PC-3 (cell line): ENCODE measurements around the gene RASGRP3. TPM values are rescaled to one million over a fixed set of nuclear protein-coding genes. Genes with fewer than 3 reads are reported as not detected.

Source experiments
- ATAC-seq: fragments of 200-7000 bp; cut with Tn5 transposase; 2 replicates; pipeline ENCODE4 v1.9.1; 2020; ENCODE audit warnings: mild to moderate bottlenecking, moderate library complexity
- BruUV-seq: library from RNA; stranded (reverse); fragments of 400-500 nt; replicated peaks from 2 replicates; lab custom pipeline; 2021; lab: Mats Ljungman, UMichigan
- CTCF ChIA-PET: fragments of 300-600 bp; sonication (Branson Sonifier 250); formaldehyde crosslinking; loops from one replicate; lab custom pipeline; 2022; ENCODE audit warnings: antibody characterized with exemption; lab: Charles Lee
- POLR2A ChIA-PET: fragments of 300-600 bp; sonication (Branson Sonifier 250); formaldehyde crosslinking; loops from one replicate; lab custom pipeline; 2022; ENCODE audit warnings: antibody characterized with exemption; ENCODE audit not compliant: unreplicated experiment; lab: Charles Lee
- DNase-seq: peaks from one replicate; pipeline ENCODE4 v3.0.0-alpha.2; 2015
- H2AFZ ChIP-seq: fragments of 300-600 bp; sonication (generic); 2 replicates; pipeline ENCODE4 v1.6.0; 2016; ENCODE audit warnings: antibody characterized with exemption, low read length
- H3F3A ChIP-seq: fragments of 300-600 bp; sonication (generic); one replicate; pipeline ENCODE4 v1.6.0; 2017; ENCODE audit warnings: antibody characterized with exemption, low read length, control low read depth, mild to moderate bottlenecking; ENCODE audit not compliant: unreplicated experiment
- H3K27ac ChIP-seq: fragments of 300-600 bp; sonication (generic); 2 replicates; pipeline ENCODE4 v1.5.1; 2016; ENCODE audit warnings: mild to moderate bottlenecking, low read length
- H3K27me3 ChIP-seq: fragments of 300-600 bp; sonication (generic); 2 replicates; pipeline ENCODE4 v1.6.1; 2016; ENCODE audit warnings: low read length, mixed read lengths
- H3K36me3 ChIP-seq: fragments of 300-600 bp; sonication (generic); 2 replicates; pipeline ENCODE4 v1.6.1; 2016; ENCODE audit warnings: low read depth, mixed run types, low read length, mixed read lengths
- H3K4me1 ChIP-seq: fragments of 300-600 bp; sonication (generic); 2 replicates; pipeline ENCODE4 v1.5.1; 2016; ENCODE audit warnings: low read length; ENCODE audit not compliant: insufficient read depth
- H3K4me2 ChIP-seq: fragments of 300-600 bp; sonication (generic); 2 replicates; pipeline ENCODE4 v1.6.0; 2016; ENCODE audit warnings: low read length
- H3K4me3 ChIP-seq: fragments of 300-600 bp; sonication (generic); 2 replicates; pipeline ENCODE4 v1.5.1; 2016; ENCODE audit warnings: mild to moderate bottlenecking, low read length, mixed read lengths
- H3K79me2 ChIP-seq: fragments of 300-600 bp; sonication (generic); 2 replicates; pipeline ENCODE4 v1.6.1; 2017; ENCODE audit warnings: low read length, mixed read lengths
- H3K9ac ChIP-seq: fragments of 300-600 bp; sonication (generic); 2 replicates; pipeline ENCODE4 v1.6.0; 2016; ENCODE audit warnings: mild to moderate bottlenecking, low read length
- H3K9me2 ChIP-seq: fragments of 300-600 bp; sonication (generic); replicated peaks from 2 replicates; pipeline ENCODE4 v1.6.1; 2016; ENCODE audit warnings: mixed run types, low read length, mixed read lengths
- H3K9me3 ChIP-seq: fragments of 300-600 bp; sonication (generic); 2 replicates; pipeline ENCODE4 v1.6.1; 2016; ENCODE audit warnings: low read length, mixed read lengths
- H4K20me1 ChIP-seq: fragments of 300-600 bp; sonication (generic); 2 replicates; pipeline ENCODE4 v1.6.1; 2016; ENCODE audit warnings: low read length, mixed read lengths
- CTCF ChIP-seq: fragments of 300-600 bp; sonication (generic); conservative IDR thresholded peaks from 2 replicates; pipeline ENCODE4 v1.5.1; 2017; ENCODE audit warnings: antibody characterized with exemption, low read depth, mild to moderate bottlenecking, low read length
- EZH2 ChIP-seq: fragments of 300-600 bp; sonication (generic); IDR thresholded peaks from one replicate; pipeline ENCODE4 v1.6.1; 2017; ENCODE audit warnings: antibody characterized with exemption, mild to moderate bottlenecking, low read length; ENCODE audit not compliant: unreplicated experiment
- EZH2phosphoT487 ChIP-seq: fragments of 300-600 bp; sonication (generic); IDR thresholded peaks from 2 replicates; pipeline ENCODE4 v1.6.1; 2018; ENCODE audit warnings: mild to moderate bottlenecking, antibody characterized with exemption, low read length, borderline replicate concordance
- intact Hi-C: fragments of 100-400 bp; cut with micrococcal nuclease; formaldehyde crosslinking; loops from 2 replicates; pipeline ENCODE4 v1.9.0; 2023
- total RNA-seq: library from RNA; depleted of rRNA; stranded (reverse); fragments of >200 nt; gene quantifications from 2 replicates; pipeline ENCODE4 v1.2.3, GENCODE V29; 2014

The RASGRP3 gene
- total RNA-seq, 1 experiment from 2014 or later = 0.15 TPM

DNA sequence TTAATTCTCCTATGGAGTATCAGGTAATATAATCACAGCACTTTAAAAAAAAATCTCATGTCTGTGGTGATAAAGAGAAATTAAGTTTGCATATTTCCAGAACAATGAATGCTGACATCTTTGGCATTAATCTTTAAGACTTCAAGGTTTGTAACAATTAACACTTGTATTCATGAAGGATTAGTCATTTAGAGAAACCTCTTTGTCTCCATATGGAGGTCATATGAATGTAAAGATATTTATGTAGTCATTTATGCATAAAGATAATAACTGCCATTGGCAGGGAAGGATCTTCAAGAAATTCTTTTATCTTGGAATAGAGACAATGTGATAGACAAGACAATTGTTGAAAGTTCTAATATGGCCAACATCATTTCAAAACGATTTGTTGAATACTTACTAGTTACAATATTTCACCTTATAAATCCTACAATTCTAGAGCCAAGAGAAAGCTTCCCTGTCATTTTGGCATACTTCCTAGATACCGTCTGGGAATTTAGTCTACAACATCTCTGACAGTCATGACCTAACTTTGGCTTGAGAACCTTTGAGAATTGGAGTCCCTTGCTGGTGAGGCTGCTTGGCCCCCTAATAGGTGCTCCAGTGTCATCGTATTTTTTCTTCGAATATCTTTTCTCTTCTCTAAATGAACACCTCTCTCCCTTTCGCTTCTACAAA, 33.6 kb downstream of the RASGRP3 start:
- no peak overlapping the region for H3K4me2 ChIP-seq
- no peak overlapping the region for H3K9ac ChIP-seq
- no peaks in the 10 kb centered on the region for H4K20me1 ChIP-seq
- no peaks in the 10 kb centered on the region for H3K27me3 ChIP-seq
- ATAC-seq (no peak), DNase-seq (no peak)
- intact Hi-C loops = no loop called here
- no peaks in the 10 kb centered on the region for H3K36me3 ChIP-seq
- no peaks in the 10 kb centered on the region for H3K9me2 ChIP-seq
- H2AFZ ChIP-seq = no peak overlapping the region
- CTCF ChIA-PET = no interaction called here
- H3K27ac ChIP-seq = no peak overlapping the region
- TF ChIP-seq EZH2phosphoT487 = no peak
- no peak for TF ChIP-seq EZH2
- no peak for TF ChIP-seq CTCF
- H3K9me3 ChIP-seq = no peaks in the 10 kb centered on the region
- H3K4me3 ChIP-seq = no peak overlapping the region
- no TSS peak for BruUV-seq
- no peaks in the 10 kb centered on the region for H3F3A ChIP-seq
- H3K4me1 ChIP-seq = no peaks in the 10 kb centered on the region
- no peaks in the 10 kb centered on the region for H3K79me2 ChIP-seq
- POLR2A ChIA-PET = no interaction called here

GRCh38 chr2:33510586-33510968, 34.1 kb downstream of the RASGRP3 start:
- no TSS peak for BruUV-seq
- ATAC-seq (no peak), DNase-seq (no peak)
- ChIA-PET CTCF (no interaction called here), POLR2A (no interaction called here)
- Histone ChIP-seq H3K9me2 (no peaks in the 10 kb centered on the region), H3K27me3 (no peaks in the 10 kb centered on the region), H3K4me2 (no peak overlapping the region), H2AFZ (no peak overlapping the region), H3K4me3 (no peak overlapping the region), H3K27ac (no peak overlapping the region), H4K20me1 (no peaks in the 10 kb centered on the region), H3K79me2 (no peaks in the 10 kb centered on the region), H3K36me3 (no peaks in the 10 kb centered on the region), H3K9ac (no peak overlapping the region), H3F3A (no peaks in the 10 kb centered on the region), H3K4me1 (no peaks in the 10 kb centered on the region), H3K9me3 (no peaks in the 10 kb centered on the region)
- intact Hi-C loops = no loop called here
- no peak for TF ChIP-seq CTCF
- TF ChIP-seq EZH2phosphoT487 = no peak
- TF ChIP-seq EZH2 = no peak

DNA sequence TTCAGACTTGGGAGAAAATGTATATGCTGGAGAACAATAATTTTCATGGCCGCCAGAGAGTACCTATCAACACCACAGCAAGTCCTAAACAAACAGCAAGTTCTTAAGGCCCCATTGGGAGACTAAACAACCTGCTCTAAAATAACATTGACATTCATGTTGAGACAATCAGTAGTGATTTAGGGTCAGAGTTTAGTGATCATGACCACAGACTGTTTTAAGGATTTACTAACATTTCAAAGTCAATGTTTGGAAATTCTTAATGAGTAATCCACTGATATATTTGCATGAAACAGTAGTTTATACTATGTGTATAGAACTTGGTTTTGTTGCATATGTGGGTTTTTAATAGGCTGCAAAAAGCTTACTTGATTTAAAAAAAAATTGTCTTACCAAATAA, 34.7 kb downstream of the RASGRP3 start:
- no peak overlapping the region for H3K9ac ChIP-seq
- H3K9me2 ChIP-seq = no peaks in the 10 kb centered on the region
- ChIA-PET POLR2A (no interaction called here), CTCF (no interaction called here)
- H3K27me3 ChIP-seq = no peaks in the 10 kb centered on the region
- TF ChIP-seq EZH2 (no peak), CTCF (no peak), EZH2phosphoT487 (no peak)
- H3K4me1 ChIP-seq = no peaks in the 10 kb centered on the region
- no peaks in the 10 kb centered on the region for H3K79me2 ChIP-seq
- ATAC-seq (no peak), DNase-seq (no peak)
- no TSS peak for BruUV-seq
- H3K27ac ChIP-seq = no peak overlapping the region
- no peaks in the 10 kb centered on the region for H4K20me1 ChIP-seq
- H2AFZ ChIP-seq = no peak overlapping the region
- H3K4me2 ChIP-seq = no peak overlapping the region
- H3K4me3 ChIP-seq = no peak overlapping the region
- intact Hi-C loops = no loop called here
- no peaks in the 10 kb centered on the region for H3F3A ChIP-seq
- no peaks in the 10 kb centered on the region for H3K9me3 ChIP-seq
- no peaks in the 10 kb centered on the region for H3K36me3 ChIP-seq
